GM21786 (cell line): Measurements from ENCODE around the gene PTDSS2.
"Not testable (repeated sequence)": the region's sequence is repeated elsewhere in the genome, so short reads cannot be mapped to it uniquely, and the experiment has no call there.

Experiments used
- ATAC-seq: cut with Tn5 transposase; IDR thresholded peaks from one replicate; pipeline ENCODE4 v1.9.1; 2021; ENCODE audit not compliant: unreplicated experiment

PTDSS2 gene

DNA sequence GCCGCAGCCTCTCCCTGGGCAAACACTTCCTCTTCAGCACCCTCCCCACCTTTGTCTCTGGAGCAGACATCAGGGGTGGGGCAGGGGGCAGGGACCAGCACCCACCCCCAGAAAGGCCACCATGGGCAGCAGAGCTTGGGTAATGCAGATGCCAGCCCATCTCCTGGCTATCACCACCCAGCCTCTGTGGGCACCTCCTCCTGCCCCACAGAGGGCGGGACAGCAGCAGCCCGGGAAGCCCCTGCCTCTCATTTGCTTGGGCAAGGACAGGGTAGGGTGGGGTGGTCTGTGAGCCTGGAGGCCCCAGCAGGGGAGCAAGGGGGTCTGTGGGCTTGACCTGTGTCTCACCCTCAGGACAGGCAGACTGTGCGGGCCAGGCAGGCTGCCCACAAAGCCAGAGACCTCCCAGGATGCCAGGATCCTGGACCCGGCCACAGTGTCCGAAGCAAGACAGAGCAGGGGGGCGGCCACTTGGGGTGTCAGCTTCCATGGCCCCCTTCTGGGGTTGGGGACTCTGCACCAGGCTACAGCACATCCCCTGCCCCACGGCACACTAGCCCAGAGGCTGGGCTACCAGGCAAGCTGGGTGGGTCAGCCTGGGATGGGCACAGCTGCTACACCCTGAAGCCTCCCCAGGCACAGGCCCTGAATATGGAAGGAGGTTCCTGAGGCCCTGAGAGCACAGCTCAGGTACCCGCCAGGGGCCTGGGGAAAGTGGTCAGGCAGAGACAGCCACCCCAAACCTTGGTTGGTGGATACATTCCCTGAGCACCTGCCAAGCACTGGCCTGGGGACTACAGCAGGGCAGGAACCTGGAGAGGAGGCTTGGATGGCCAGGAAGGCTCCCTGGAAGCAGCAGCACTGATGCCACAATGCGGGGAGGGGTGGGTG, 52.5 kb downstream of the PTDSS2 start:
- ATAC-seq, result no peak

- no peak for ATAC-seq
Measured at GRCh38 chr11:503179-503981, 53.3 kb downstream of the PTDSS2 start.

GRCh38 chr11:504053-504993, 54.2 kb downstream of the PTDSS2 start:
- no peak for ATAC-seq

DNA sequence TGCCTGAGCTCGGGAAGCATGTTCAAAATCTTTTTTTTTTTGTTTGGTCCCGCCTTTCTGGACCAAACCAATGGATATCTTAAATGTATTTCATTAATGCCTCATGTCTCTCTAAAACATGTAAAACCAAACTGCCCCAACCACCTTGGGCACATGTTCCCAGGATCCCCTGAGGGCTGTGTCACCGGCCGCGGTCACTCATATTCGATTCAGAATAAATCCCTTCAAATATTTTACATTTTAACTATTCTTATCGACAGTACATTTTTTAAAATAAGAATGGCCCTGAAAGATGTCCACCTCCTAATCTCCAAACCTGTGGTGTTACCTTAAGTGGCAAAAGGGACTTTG, 54.9 kb downstream of the PTDSS2 start:
- no peak for ATAC-seq

- peak; percentile 61 for ATAC-seq
Measured at GRCh38 chr11:506238-506994, 56.3 kb downstream of the PTDSS2 start.

DNA sequence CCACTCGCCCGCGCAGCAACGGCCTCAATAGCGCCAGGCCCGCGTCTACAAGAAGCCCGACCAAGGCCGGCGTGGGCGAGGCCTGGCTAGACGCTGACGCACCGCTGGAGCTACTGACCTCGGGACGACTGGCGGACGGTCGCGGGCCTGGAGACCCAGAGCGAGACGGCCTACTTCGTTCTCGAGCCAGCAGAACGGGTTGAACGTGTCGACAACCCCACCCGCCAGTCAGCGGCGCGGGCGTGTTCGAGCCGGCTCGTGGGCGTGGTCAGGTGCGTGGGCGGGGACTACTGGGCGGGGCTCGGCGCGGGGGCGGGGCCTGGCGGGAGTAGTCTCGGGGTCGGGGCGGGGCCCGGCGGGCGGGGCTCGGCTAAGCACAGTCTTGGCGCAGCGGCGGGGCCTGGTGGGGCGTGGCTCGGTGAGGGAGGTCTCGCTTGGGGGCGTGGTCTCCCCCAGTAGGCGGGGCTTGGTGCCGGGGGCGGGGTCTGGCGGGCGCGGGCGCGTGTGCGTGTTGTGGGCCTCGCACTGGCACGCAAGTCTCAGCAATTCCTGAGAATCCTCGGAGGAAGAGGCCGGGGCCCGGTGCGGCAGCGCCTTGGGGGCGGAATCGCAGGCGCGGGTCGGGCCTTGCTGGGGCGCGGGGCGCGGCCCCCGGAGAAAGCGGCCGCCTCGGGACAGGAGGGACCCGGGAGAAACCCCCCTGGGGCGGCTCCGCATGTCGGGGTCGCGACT, 57.1 kb downstream of the PTDSS2 start, which contains the start of gene RNH1:
Gene RNH1 (minus strand): TSS at position 248 of the 732 bp plus-strand sequence. CDS start 5,080 bp downstream, outside the sequence.
- peak; percentile 39 for ATAC-seq

DNA sequence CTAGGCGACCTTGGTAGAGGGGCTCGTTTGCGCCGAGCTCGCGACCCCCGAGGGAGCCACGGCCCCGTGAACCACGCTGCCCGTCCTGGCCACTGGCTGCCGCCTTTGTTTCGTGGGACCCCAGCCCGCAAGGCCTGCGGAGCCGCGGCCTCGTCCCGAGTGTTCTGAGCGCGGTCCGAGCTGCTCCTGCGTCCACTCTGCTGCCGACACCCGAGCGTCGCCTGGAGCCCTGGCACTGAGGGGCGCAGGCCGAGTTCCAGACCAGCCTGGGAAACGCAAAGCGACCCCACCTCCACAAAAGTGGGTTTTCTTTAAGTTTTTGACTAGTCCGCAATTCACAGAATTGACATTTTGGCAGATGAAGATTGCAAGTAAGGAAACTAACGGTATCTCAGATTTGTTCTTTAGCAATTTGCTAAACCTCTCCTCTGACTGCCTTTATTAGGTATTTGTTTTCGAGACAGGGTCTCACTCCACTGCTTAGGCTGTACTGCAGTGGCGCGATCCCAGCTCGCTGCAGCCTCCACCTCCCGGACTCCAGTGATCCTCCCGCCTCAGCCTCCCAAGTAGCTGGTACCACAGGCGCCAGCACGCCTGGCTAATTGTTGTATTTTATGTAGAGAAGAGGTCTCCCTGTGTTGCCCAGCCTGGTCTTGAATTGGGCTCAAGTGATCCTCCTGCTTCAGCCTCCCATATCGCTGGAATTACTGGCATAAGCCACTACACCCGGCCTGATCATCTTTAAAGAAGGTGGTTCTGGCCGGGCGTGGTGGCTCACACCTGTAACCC, 57.8 kb downstream of the PTDSS2 start:
- ATAC-seq, result no peak

DNA sequence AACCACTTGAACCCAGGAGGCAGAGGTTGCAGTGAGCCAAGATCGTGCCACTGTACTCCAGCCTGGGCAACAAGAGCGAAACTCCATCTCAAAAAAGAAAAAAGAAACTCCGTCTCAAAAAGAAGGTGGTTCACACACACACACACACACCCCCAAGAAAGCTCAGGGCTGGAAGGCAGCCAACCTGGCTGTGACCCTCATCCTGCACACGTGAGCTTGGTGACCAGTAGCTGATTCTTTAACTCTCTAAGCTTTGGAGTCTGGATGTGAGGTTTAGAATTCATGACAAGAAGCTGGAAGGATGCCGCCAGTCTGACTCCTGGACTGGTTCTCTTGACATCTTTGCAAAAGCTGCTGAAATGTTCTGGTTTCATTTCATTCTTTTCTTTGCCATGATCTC, 58.9 kb downstream of the PTDSS2 start:
- ATAC-seq, result no peak

DNA sequence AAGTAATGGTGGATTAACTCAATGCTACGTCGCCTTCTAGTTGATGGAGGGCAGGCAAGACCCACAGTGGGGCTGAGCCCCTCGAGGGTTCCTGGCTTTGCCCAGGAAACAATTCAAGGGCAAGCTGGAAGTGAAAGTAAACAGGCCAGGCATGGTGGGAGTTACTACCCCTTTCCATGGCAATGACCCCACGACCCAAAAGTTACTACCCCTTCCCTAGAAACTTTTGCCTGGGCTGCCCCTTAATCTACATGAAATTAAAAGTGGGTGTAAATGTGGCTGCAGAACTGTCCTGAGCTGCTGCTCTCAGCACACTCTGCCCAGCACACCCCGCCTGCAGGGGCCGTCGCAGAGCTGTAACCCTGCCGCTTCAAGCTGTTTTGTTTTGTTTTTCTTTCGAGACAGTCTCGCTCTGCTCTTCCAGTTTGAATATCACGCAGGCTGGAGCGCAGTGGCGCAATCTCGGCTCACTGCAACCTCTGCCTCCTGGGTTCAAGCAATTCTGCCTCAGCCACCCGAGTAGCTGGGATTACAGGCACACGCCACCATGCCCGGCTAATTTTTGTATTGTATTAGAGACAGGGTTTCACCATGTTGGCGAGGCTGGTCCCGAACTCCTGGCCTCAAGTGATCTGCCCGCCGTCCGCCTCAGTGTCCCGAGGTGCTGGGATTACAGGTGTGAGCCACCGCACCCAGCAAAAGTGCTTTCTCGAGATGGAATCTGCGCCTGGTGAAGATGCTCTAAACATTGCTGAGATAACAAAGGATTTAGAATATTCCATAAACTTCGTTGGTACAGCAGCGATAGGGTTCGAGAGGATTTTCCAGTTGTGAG, 62.9 kb downstream of the PTDSS2 start:
- no peak for ATAC-seq

DNA sequence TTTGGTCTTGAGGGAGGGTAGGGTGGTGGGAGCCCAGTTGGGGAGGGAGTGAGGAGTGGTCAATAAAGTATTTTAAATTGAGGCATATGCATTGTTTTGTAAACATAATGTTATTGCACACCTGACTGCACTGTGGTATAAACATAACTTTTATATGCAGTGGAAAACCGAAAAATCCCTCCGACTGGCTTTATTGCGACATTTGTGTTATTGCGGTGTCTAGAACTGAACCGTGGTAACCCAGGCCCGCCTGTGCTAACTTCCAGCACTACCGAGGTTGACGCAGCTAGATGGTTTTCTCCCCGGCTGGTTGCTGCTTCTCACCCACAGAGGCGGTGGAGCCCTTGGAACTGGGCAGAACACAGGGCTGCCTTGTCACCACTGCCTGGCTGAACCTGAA, 64.5 kb downstream of the PTDSS2 start:
- no peak for ATAC-seq

DNA sequence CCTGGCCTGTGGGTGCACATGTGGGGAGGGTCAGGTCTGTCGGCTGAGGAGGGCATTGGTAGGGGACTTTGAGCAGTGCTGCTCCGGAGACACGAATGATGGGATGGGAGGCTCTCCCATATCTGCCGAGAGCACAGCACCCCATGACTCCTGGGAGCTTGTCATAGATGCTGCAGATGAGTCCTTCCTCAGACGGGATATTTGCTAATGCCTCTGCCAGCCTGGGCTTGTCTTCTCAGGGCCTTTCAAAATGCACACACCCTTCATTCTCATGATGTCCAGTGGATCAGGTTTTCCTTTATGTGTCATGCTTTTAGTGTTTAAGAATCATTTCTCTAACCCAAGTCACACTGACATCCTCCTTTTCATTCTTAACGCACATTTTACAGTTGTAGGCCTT, 65.1 kb downstream of the PTDSS2 start:
- no peak for ATAC-seq

DNA sequence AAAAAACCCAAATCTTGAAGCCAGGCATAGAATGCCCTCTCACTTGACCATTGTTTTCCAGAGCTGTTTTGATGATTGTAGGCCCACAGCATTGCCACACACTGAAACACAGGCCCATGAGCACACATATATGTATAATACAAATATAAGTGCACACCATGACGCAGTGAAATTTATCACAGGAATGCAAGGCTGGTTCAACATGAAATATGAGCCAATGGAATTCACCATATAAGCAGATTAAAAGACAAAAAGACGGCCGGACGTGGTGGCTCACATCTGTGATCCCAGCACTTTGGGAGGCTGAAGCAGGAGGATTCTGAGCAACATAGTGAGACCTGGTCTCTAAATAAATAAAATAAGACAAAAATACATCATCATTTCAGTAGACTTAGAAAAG, 66.3 kb downstream of the PTDSS2 start:
- no peak for ATAC-seq

GRCh38 chr11:516918-517685, 67.0 kb downstream of the PTDSS2 start:
- ATAC-seq, result not testable (repeated sequence)

GRCh38 chr11:518463-519202, 68.6 kb downstream of the PTDSS2 start:
- peak; percentile 42 for ATAC-seq

GRCh38 chr11:520428-521176, 70.5 kb downstream of the PTDSS2 start:
- no peak for ATAC-seq
